Astrocyte (in vitro differentiated cells and primary cell): ENCODE results near the gene ZCCHC8. TPM values are rescaled to one million over a fixed set of nuclear protein-coding genes. Genes with fewer than 3 reads are reported as not detected.

Experiments used
- DNase-seq: peaks from one replicate; pipeline ENCODE4 v3.0.0-alpha.2; 2010; ENCODE audit warnings: low read depth
- FAIRE-seq: peaks from 2 replicates; lab custom pipeline; 2011; peaks lifted over from hg19 to GRCh38; lab: Jason Lieb, UNC
- H2AFZ ChIP-seq: 2 replicates; pipeline ENCODE4 v1.6.0; 2012; ENCODE audit warnings: low read depth, low read length, inconsistent platforms
- H3K27ac ChIP-seq: 2 replicates; pipeline ENCODE4 v1.5.1; 2011; ENCODE audit warnings: low read depth, low read length, inconsistent platforms
- H3K27me3 ChIP-seq: 2 replicates; pipeline ENCODE4 v1.6.0; 2011; ENCODE audit warnings: low read length, inconsistent platforms; ENCODE audit not compliant: insufficient read depth
- H3K36me3 ChIP-seq: 2 replicates; pipeline ENCODE4 v1.5.1; 2011; ENCODE audit warnings: low read length, inconsistent platforms; ENCODE audit not compliant: insufficient read depth
- H3K4me1 ChIP-seq: 2 replicates; pipeline ENCODE4 v1.5.1; 2011; ENCODE audit warnings: low read length, inconsistent platforms; ENCODE audit not compliant: insufficient read depth
- H3K4me2 ChIP-seq: 2 replicates; pipeline ENCODE4 v1.6.0; 2012; ENCODE audit warnings: low read length, inconsistent platforms
- H3K4me3 ChIP-seq: 2 replicates; pipeline ENCODE4 v1.5.1; 2011; ENCODE audit warnings: low read depth, mild to moderate bottlenecking, low read length, inconsistent platforms; ENCODE audit not compliant: insufficient read depth
- H3K79me2 ChIP-seq: 2 replicates; pipeline ENCODE4 v1.6.0; 2012; ENCODE audit warnings: mild to moderate bottlenecking, low read length, inconsistent platforms; ENCODE audit not compliant: insufficient read depth
- H3K9ac ChIP-seq: 2 replicates; pipeline ENCODE4 v1.6.0; 2012; ENCODE audit warnings: mild to moderate bottlenecking, low read length, inconsistent platforms
- H3K9me3 ChIP-seq: 2 replicates; pipeline ENCODE4 v1.5.1; 2012; ENCODE audit warnings: low read depth, mild to moderate bottlenecking, low read length, inconsistent platforms; ENCODE audit not compliant: insufficient read depth
- H4K20me1 ChIP-seq: 2 replicates; pipeline ENCODE4 v1.6.0; 2012; ENCODE audit warnings: low read length, inconsistent platforms; ENCODE audit not compliant: insufficient read depth
- H3K27ac Mint-ChIP-seq: one replicate; pipeline ENCODE4 v1.8.0; 2021; ENCODE audit warnings: mild to moderate bottlenecking, mixed read lengths; ENCODE audit not compliant: unreplicated experiment
- H3K27me3 Mint-ChIP-seq: one replicate; pipeline ENCODE4 v1.8.0; 2021; ENCODE audit warnings: low read depth, mixed read lengths; ENCODE audit not compliant: unreplicated experiment
- H3K36me3 Mint-ChIP-seq: one replicate; pipeline ENCODE4 v1.8.0; 2021; ENCODE audit warnings: low read depth, mixed read lengths; ENCODE audit not compliant: unreplicated experiment
- H3K4me1 Mint-ChIP-seq: one replicate; pipeline ENCODE4 v1.8.0; 2021; ENCODE audit warnings: low read depth, mixed read lengths; ENCODE audit not compliant: unreplicated experiment
- H3K4me3 Mint-ChIP-seq: one replicate; pipeline ENCODE4 v1.8.0; 2021; ENCODE audit warnings: mild to moderate bottlenecking, moderate library complexity, mixed read lengths; ENCODE audit not compliant: unreplicated experiment
- H3K9me3 Mint-ChIP-seq: one replicate; pipeline ENCODE4 v1.8.0; 2021; ENCODE audit warnings: mild to moderate bottlenecking, mixed read lengths; ENCODE audit not compliant: unreplicated experiment
- EZH2 ChIP-seq: IDR thresholded peaks from 2 replicates; pipeline ENCODE4 v1.6.1; 2012; ENCODE audit warnings: mild to moderate bottlenecking, low read length, inconsistent platforms; ENCODE audit not compliant: insufficient read depth
- total RNA-seq: library from RNA; stranded (reverse); gene quantifications from 2 replicates; pipeline ENCODE4 v1.2.1, GENCODE V29; 2021
- TF ChIP-seq, protein P1 (sequence below): IDR thresholded peaks from 2 replicates; pipeline ENCODE4 v1.5.1; 2011; ENCODE audit warnings: low read depth, mild to moderate bottlenecking, inconsistent platforms, low read length, moderate library complexity; ENCODE audit not compliant: insufficient read depth

The ZCCHC8 gene
- total RNA-seq, 1 donor from 2014 or later: 25.3 TPM

DNA sequence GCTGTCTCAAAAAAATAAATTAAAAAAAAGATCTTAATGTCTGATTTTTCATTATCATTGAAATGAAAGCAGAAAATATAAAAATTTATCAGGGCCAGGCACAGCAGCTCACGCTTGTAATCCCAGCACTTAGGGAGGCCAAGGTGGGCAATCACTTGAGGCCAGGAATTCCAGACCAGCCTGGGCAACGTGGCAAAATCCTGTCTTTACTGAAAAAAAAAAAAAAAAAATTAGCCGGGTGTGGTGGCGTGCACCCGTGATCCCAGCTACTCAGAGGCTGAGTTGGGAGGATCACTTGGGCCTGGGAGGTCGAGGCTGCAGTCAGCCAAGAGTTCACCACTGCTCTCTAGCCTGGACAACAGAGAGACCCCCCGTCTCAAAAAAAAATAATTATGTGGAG is 40.7 kb downstream of the ZCCHC8 start:
- DNase-seq: no peak

DNA sequence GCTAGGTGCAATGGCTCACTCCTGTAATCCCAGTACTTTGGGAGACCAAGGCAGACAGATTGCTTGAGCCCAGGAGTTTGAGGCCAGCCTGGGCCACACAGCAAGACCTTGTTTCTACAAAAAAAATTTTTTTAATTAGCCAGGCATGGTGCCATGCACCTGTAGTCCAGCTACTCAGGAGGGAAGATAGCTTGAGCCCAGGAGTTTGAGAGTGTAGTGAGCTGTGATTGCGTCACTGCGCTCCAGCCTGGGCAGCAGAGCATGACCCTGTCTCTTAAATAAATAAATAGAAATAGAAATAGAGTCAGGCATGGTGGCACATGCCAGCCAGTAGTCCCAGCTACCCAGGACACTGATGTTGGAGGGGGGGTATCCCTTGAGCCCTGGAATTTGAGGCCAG is 41.5 kb downstream of the ZCCHC8 start:
- no peak overlapping the region for H3K27ac Mint-ChIP-seq
- H3K9me3 Mint-ChIP-seq: no peaks in the 10 kb centered on the region
- TF ChIP-seq, protein P1, sequence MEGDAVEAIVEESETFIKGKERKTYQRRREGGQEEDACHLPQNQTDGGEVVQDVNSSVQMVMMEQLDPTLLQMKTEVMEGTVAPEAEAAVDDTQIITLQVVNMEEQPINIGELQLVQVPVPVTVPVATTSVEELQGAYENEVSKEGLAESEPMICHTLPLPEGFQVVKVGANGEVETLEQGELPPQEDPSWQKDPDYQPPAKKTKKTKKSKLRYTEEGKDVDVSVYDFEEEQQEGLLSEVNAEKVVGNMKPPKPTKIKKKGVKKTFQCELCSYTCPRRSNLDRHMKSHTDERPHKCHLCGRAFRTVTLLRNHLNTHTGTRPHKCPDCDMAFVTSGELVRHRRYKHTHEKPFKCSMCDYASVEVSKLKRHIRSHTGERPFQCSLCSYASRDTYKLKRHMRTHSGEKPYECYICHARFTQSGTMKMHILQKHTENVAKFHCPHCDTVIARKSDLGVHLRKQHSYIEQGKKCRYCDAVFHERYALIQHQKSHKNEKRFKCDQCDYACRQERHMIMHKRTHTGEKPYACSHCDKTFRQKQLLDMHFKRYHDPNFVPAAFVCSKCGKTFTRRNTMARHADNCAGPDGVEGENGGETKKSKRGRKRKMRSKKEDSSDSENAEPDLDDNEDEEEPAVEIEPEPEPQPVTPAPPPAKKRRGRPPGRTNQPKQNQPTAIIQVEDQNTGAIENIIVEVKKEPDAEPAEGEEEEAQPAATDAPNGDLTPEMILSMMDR: no peak
- TF ChIP-seq EZH2: no peak
- H3K4me1 Mint-ChIP-seq: peaks cover 1% of the 10 kb centered on the region
- Histone ChIP-seq H4K20me1 (no peaks in the 10 kb centered on the region), H3K36me3 (no peaks in the 10 kb centered on the region), H3K4me3 (no peak overlapping the region), H3K9me3 (no peaks in the 10 kb centered on the region), H3K4me2 (no peak overlapping the region), H3K9ac (no peak overlapping the region), H3K79me2 (no peaks in the 10 kb centered on the region), H3K27me3 (no peaks in the 10 kb centered on the region), H2AFZ (no peak overlapping the region), H3K4me1 (peaks cover 5% of the 10 kb centered on the region), H3K27ac (no peak overlapping the region)
- FAIRE-seq (no peak), DNase-seq (no peak)
- H3K36me3 Mint-ChIP-seq: no peaks in the 10 kb centered on the region
- no peak overlapping the region for H3K4me3 Mint-ChIP-seq
- no peaks in the 10 kb centered on the region for H3K27me3 Mint-ChIP-seq

More for the DNA sequence above, 40.7 kb downstream of the ZCCHC8 start:
- no peaks in the 10 kb centered on the region for H3K27me3 Mint-ChIP-seq
- H3K9me3 Mint-ChIP-seq: no peaks in the 10 kb centered on the region
- H3K36me3 Mint-ChIP-seq: no peaks in the 10 kb centered on the region
- Histone ChIP-seq H3K9me3 (no peaks in the 10 kb centered on the region), H4K20me1 (no peaks in the 10 kb centered on the region), H3K27ac (no peak overlapping the region), H3K27me3 (no peaks in the 10 kb centered on the region), H3K79me2 (no peaks in the 10 kb centered on the region), H3K4me1 (peaks cover 11% of the 10 kb centered on the region), H2AFZ (no peak overlapping the region), H3K4me3 (no peak overlapping the region), H3K4me2 (no peak overlapping the region), H3K36me3 (no peaks in the 10 kb centered on the region), H3K9ac (no peak overlapping the region)
- no peak overlapping the region for H3K27ac Mint-ChIP-seq
- H3K4me1 Mint-ChIP-seq: peaks cover 4% of the 10 kb centered on the region
- no peak for TF ChIP-seq EZH2
- TF ChIP-seq, protein P1: no peak
- H3K4me3 Mint-ChIP-seq: no peak overlapping the region
- no peak for FAIRE-seq

DNA sequence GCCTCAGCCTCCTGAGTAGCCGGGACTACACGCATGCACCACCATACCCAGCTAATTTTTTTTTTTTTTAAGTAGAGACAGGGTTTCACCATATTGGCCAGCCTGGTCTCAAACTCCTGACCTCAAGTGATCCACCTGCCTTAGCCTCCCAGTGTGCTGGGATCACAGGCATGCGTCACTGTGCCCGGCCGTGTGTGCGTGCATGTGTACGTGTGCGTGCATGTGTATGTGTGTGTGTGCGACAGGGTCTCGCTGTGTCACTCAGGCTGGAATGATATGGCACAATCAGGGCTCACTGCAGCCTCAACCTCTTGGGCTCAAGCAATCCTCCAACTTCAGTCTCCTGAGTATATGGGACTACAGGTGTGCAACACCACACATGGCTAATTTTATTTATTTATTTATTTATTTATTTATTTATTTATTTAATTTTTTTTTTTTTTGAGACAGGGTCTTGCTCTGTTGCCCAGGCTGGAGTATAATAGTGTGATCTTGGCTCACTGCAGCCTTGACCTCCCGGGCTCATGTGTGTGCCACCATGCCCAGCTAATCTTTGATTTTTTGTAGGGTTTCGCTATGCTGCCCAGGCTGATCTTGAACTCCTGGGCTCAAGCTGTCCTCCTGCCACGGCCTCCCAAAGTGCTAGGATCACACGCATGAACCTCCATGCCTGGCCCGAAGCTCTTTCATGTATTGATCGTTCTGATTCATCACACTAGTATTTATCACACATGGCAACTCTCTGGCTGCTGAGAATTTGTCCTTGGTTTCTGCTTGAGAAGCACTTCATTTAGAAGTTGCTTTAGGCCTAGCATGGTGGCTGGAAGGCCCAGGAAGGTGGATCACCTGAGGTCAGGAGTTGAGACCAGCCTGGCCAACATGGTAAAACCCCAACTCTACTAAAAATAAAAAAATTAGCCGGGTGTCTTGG is 42.4 kb downstream of the ZCCHC8 start:
- no peak overlapping the region for H2AFZ ChIP-seq
- no peaks in the 10 kb centered on the region for H3K36me3 ChIP-seq
- Mint-ChIP-seq H3K27ac (no peak overlapping the region), H3K9me3 (no peaks in the 10 kb centered on the region), H3K4me1 (no peaks in the 10 kb centered on the region), H3K27me3 (no peaks in the 10 kb centered on the region), H3K36me3 (no peaks in the 10 kb centered on the region), H3K4me3 (no peak overlapping the region)
- no peak for DNase-seq
- no peaks in the 10 kb centered on the region for H3K9me3 ChIP-seq
- TF ChIP-seq, protein P1: no peak
- no peak for TF ChIP-seq EZH2
- H3K79me2 ChIP-seq: no peaks in the 10 kb centered on the region
- H3K4me2 ChIP-seq: no peak overlapping the region
- no peak overlapping the region for H3K9ac ChIP-seq
- no peaks in the 10 kb centered on the region for H3K27me3 ChIP-seq
- no peak overlapping the region for H3K4me3 ChIP-seq
- H4K20me1 ChIP-seq: no peaks in the 10 kb centered on the region
- no peak for FAIRE-seq
- H3K27ac ChIP-seq: no peak overlapping the region
- no peaks in the 10 kb centered on the region for H3K4me1 ChIP-seq
